GM18868 (cell line): ENCODE measurements around the gene C1QTNF9.
"Not testable (repeated sequence)": the region's sequence is repeated elsewhere in the genome, so short reads cannot be mapped to it uniquely, and the experiment has no call there.

Source experiments
- ATAC-seq: cut with Tn5 transposase; IDR thresholded peaks from one replicate; pipeline ENCODE4 v1.9.1; 2021; ENCODE audit warnings: mild to moderate bottlenecking, moderate library complexity; ENCODE audit not compliant: unreplicated experiment

The C1QTNF9 gene

DNA sequence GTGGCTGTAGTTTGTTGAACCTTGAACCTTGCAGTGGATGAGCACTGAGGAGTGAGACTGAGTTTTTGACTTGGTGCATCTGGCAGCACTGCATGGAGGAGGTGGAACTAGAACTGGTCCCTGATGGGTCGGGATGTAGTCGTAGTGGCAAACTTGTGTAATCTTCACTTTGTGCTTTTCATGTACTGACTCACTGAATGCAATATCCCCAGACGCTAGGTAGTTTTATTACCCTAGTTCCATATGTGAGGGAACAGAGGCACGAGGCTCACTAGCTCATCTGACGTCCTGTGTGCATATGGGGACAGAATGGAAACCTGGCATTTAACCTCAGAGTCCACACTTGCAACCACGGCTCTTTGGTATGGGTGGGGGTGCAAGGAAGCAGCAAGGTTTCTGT is 10.3 kb downstream of the C1QTNF9 start:
- not testable (repeated sequence) for ATAC-seq

DNA sequence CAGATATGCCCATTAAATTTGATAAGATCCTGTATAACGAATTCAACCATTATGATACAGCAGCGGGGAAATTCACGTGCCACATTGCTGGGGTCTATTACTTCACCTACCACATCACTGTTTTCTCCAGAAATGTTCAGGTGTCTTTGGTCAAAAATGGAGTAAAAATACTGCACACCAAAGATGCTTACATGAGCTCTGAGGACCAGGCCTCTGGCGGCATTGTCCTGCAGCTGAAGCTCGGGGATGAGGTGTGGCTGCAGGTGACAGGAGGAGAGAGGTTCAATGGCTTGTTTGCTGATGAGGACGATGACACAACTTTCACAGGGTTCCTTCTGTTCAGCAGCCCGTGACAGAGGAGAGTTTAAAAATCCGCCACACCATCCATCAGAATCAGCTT is 12.0 kb downstream of the C1QTNF9 start:
- not testable (repeated sequence) for ATAC-seq

DNA sequence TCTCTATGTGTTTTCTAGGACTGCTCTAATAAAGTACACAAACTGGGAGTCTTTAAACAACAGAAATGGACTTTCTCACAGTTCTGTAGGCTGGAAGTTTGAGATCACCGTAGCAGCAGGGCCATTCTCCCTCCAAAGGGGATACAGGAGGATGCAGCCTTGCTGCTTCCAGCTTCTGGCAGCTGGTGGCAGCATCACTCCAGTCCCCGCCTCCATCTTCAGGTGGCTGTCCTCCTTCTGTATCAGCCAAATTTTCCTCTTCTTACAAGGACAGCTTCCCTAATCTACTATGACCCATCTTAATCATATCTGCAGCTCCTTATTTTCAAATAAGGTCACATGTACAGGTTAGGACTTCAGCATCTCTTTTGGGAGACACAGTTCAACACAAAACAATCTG is 13.1 kb downstream of the C1QTNF9 start:
- peak; percentile 52 for ATAC-seq

DNA sequence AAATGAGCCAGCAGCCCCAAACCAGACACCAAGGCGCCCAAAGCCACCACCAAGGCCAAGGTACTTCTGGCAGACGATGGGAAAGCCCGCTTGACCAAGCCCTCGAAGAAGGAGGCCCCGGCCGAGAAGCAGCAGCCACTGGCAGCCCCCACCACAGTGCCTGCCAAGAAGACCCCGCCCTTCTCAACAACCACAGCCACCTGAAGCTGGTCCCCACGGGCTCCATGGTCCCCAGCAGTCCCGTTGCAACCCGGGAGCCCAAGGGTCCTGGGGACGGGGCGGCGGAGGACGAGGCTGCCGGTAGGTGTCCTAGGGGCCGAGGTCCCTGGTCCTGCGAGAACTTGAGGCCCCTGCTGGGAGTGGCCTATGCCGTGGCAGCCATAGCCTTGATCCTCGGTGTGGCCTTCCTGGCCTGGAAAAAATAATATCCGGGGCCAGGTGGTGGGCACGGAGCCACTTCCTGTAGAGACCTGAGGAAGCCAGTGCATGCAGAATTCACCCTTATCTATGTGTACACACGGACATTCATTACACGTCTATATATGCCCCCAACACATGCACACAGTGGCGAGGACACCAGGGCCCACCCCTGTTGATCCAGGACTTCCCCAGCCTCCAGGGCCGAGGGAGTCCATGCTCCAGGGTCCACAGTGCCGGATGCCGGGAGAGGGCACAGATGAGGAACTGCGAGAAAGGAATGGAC is 13.8 kb downstream of the C1QTNF9 start:
- no peak for ATAC-seq

DNA sequence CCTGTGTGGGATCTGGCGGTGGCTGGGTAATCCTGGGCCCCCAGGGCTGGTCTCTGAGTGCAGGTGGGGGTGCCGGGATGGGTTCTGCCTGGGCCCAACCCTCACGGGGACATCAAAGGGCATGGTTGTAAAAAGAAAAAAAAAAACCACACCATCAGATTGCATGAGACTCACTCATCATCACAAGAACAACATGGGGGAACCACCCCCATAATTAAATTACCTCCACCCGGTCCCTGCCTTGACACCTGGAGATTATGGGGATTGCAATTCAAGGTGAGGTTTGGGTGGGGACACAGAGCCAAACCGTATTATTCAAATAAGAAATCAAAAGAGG is 14.3 kb downstream of the C1QTNF9 start:
- ATAC-seq: no peak

DNA sequence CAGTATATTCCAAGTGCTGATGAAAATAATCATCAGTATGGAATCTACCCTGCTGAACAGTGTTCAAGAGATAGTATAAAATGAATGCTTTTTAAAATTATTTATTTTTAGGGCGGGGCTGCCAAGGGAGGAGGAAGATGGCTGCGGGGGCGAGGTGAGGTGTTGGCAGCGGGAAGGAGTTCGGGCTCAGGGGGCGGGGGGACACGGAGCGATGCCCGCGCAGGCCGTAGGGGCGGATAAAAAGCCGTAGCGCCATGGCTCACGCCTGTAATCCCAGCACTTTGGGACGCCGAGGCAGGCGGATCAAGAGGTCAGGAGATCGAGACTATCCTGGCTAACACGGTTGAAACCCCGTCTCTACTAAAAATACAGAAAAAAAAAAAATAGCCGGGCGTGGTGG is 18.2 kb downstream of the C1QTNF9 start:
- ATAC-seq: not testable (repeated sequence)

DNA sequence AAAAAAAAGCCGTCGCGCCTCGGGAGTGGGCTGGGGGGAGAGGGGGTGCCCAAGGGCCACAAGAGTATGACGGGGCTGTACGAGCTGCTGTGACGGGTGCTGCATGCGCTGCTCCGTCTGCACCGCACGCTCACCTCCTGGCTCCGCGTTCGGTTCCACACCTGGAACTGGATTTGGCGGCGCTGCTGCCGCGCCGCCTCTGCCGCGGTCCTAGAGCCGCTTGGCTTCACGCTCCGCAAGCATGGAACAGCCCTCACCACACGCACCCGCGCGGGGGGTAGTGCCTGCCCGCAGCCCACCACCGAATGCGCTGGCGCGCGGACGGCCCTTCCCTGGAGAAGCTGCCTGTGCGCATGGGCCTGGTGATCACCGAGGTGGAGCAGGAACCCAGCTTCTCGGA is 18.8 kb downstream of the C1QTNF9 start:
- ATAC-seq: no peak

DNA sequence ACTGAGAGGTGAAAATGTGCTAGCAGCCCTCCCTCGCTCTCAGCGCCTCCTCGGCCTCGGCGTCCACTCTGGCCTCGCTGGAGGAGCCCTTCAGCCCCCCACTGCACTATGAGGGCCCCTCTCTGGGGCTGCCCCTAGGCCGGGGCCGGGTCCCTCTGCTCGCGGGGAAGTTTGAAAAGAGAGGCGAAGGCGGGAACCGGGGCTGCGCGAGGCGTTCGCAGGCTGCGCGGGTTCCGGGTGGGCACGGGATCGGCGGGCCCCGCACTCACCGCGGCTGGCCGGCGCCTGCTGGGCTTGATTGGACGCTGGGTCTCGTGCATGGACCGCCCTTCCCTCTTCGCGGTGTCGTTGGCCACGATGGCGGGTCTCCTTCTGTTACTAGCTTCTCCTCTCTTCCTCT is 29.3 kb downstream of the C1QTNF9 start:
- ATAC-seq: no peak

DNA sequence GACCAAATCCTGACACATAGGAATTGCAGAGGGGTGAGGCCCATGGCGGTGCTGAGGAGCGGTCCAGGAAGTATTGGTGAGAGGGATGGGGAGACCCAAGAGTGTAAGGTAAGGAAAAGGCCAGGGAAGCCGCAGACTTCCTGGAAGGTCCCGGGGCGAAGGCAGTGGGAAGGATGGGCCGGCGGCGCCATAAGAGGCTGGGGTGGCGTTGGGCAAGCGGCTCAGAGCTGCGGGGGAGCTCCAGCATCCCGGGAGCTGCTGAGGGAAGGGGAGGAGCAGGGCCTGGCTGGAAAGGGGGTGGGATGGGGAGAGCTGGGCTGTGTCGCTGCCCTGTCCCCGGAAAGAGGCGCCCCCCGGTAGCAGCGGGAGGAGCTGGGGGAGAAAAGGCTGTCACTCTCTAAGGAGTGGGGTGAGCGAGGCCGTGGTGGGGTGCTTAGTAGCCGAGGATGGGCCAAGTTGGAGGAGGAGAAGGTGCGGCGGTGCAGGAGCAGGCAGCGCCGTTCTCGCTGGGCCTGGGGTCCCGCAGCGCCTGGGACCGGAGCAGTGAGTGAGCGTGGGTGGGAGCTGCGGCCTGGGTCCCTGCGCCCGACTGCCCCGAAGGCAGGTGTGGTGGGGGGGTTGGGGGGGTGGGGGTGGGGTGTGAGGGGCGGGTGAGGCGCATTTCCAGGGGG is 30.7 kb downstream of the C1QTNF9 start:
- ATAC-seq: no peak

DNA sequence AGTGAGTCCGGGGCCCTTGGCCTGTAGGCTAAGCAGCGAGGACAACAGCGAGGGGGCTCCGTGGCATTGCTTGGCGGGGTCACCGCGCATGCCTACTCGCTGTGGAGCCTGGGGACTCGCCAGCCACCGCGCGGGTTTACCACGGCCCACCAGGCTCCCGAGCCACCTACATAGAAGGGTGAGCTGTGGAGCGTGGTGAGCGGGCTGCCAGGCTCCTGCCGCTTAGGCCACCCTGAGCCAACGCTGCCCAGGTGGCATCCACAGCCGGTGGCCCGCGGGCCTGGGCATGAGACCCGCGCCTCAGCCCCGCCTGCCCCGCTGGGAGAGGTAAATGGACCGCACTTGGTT is 31.2 kb downstream of the C1QTNF9 start:
- no peak for ATAC-seq

DNA sequence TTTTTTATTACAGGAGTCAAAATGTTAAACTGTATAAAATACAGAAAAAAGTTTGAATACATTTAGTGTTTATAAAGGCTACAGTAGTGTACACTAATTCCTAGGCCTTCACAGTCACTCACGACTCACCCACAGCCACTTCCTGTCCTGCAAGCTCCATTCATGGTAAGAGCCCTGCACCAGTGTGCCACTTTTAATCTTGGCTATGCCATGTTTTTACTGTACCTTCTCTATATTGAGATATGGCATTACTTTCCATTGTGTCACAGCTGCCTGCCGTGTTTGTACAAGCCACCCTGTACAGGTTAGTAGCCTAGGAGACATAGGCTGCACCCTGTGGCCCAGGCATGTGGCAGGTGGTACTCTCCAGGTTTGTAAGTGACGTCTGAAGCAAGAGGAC is 32.1 kb downstream of the C1QTNF9 start:
- no peak for ATAC-seq

DNA sequence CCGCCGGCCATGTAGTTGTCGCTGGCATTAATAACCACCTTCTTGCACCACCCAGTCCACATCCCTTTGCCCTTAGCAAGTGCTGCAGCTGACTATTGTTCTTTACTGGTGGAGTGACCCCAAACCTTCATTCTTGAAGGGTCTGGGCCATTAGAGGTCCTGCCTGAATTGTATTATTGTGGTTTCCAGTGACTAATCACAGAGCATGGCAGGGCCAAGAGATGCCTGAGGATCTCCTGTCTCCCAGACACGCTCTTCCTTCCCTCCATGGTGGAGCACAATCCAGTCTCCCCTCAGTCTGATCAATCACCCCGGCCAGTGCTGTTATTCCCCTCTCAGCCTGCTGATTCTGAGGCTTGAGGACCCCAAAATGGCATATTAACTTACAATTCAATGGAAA is 39.0 kb downstream of the C1QTNF9 start:
- ATAC-seq: no peak

DNA sequence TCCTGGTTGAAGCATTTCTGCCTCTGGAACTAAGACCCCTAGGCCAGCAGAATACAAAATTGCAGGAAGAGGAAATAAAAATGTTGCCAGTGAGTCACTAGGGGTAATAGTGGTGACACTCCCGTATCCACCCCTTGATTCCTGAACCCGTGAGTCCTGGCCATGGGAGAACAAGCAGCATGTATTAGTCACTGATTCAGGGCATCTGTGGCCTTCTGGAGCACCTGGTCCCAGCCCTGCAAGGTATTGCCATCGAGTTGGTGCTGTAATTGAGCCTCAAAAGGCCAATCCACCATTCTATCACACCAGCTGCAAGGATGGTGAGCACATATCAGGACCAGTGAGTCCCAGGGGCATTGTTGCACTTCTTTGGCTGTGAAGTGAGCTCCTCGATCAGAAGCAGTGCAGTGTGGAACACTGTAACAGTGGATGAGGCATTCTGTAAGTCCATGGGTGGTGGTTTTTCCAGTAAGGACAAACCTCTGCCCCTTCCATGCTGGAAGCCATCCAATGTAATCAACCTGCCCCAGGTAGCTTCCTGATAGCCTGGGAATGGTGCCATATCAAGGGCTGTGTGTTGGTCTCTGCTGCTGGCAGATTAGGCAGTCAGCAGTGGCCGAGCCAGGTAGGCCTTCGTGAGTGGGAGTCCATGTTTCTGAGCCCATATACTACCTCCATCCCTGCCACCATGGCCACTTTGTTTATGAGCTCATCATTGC is 39.6 kb downstream of the C1QTNF9 start:
- ATAC-seq: no peak

DNA sequence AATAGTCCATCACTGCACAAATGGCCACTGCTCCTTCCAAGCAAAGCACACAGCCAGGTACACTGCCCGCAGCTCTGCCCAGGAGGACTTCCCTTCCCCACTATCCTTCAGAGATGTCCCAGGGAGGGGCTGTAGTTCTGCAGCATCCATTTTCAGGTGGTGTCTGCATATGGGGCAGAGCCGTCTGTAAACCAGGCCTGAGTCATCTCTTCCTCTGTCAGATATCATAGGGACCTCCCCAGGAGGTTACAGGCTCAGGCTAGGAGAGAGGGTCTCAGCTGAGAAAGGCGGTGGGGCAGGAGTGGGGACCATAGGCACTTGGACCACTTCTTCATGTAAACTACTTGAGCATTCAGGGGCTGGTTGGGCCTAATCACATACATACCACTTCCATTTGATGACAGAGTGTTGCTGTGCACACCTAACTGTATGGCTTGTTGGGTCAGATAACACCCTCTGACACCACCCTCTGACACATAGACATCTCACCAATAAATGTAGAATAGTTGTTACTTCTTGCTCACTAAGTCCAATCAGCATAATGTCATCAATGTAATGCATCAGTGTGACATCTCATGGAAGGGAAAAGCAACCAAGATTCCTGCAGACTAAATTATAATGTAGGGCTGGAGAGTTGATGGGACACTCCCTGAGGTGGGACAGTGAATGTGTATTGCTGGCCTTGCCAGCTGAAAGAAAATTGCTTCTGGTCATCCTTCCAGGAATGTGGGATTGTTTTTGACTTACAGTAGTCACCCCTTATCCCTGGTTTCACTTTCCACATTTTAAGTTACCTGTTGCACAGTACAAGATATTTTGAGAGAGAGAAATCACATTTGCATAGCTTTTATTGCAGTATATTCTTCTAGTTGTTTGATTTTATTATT is 40.6 kb downstream of the C1QTNF9 start:
- not testable (repeated sequence) for ATAC-seq

DNA sequence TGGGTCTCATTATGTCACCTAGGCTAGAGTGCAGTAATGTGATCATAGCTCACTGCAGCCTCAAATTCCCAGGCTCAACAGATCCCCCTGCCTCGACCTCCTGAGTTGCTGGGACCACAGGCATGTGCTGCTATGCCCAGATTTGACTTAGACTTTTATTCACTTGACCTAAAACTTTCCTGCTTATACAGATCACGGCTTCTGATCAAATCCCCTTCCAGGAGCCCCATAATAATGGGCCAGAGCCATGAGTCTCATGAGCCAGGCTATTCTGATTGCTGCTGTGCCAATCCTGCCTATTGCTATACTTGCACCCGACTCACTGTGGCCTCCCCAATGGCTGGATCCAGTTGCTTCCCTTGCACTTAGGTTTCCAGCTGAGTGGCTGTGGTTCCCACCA is 42.0 kb downstream of the C1QTNF9 start:
- ATAC-seq: no peak

DNA sequence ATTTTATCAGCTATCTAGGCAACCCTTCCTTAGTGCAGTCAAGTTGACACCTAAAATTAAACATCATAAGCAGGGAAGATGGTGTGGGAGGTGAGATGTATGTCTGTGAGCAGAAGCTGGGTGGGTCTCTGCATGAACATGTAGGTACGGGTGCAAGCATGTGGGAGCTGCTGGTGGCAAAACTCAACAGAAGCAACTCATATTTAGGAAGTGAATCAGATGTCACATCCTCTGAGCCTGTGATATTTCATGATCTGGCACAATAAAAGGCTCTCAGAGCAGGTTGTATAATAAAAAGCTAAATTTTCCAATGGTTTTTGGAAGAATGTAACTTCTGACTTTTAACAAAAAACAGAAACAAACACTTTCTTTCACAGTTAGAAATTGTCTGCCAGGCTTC is 44.4 kb downstream of the C1QTNF9 start:
- no peak for ATAC-seq

DNA sequence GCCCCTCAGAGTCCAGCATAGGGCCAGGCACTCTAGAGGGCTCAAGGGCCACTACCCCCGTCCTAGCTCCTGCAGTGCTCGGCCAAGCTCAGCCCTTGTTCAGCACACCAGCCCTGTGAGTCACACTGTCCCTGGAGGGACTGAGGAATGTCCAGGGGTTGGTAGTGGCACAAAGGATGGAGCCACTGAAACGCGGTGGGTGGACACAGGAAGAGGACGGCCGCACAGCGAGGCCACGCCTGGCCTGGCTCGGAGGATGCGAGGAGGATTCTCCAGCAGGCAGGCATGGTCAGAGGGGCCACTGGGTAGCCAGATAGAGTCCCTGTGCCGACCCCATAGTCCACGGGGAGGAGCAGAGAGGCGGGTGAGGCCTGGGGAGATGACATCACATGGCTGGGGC is 45.7 kb downstream of the C1QTNF9 start:
- ATAC-seq: no peak

DNA sequence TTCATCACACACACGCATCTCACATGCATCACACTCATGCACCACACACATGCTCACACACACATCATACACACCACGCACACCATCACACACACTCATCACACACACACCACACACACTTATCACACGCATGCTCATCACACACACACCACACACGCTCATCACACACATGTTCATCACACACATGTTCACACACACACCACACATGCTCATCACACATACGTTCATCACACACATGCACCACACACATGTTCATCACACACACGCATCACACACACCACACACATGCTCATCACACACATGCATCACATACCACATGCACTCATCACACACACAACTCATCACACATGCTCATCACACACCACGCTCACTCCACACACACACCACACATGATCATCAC is 46.9 kb downstream of the C1QTNF9 start:
- ATAC-seq: no peak

DNA sequence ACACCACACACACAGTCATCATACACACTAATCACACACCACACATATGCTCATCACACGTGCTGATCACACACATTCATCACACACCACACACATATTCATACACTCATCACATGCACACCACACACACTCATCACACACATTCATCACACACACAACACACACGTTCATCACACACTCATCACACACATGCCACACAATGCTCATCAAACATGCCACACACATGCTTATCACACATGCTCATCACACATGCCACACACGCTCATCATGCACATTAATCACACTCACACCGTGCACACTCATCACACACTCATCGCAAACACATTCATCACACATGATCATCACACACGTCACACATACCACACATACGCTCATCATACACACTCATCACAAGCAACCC is 47.5 kb downstream of the C1QTNF9 start:
- no peak for ATAC-seq

DNA sequence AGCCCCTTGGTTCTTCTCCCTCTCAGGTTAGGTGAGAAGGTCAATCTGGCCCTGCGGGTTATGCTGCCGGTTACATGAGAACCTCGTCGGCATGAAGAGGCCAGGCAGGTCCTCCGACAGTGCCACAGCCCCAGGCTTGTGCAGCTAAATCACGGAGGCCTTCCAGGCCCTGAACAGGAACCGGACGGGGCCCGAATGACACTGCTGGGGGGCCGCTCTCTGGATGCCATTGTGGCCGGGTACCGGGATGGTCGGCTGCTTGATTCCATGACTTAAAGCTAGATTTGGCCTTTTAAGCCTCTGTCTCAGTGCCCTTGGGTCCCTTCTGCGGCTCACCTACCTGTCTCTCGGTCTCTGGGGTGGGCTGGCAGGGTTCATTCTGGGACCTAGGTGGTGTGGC is 48.4 kb downstream of the C1QTNF9 start:
- no peak for ATAC-seq

DNA sequence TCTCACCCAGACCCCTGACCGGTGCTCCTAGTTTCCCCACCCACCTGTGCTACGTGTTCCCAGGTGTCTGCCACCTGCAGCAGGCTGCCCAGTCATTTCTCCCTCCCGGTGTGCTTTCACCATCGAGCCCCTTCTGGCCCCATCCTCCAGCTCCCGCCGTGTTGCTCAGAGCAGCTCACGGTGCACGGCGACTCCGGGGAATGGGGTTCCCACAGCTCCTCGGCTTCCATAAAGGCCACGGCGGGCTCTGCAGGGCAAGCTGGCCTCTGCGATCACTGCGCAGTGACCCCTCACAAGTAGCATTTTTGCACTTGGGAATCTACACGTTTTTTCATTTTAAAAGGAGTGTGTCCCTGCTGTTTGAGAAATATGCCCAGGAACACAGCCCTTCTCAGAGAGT is 49.5 kb downstream of the C1QTNF9 start:
- ATAC-seq: not testable (repeated sequence)
